SK-N-SH (cell line): ENCODE results near the gene TXNDC2. TPM values are rescaled to one million over a fixed set of nuclear protein-coding genes. Genes with fewer than 3 reads are reported as not detected.

ENCODE experiments used
- CTCF ChIA-PET: fragments of 300-600, 350-600 bp; formaldehyde crosslinking; extraction: SDS; loops from one replicate; lab custom pipeline; 2021; lab: Yijun Ruan, JAX
- POLR2A ChIA-PET: fragments of 350-600 bp; sonication (Branson Sonifier 250); formaldehyde crosslinking; extraction: SDS; loops from one replicate; lab custom pipeline; 2020; ENCODE audit warnings: antibody characterized with exemption, inconsistent platforms; lab: Yijun Ruan, JAX
- DNase-seq: peaks from one replicate; pipeline ENCODE4 v3.0.0; 2012
- H2AFZ ChIP-seq: fragments of 200-600 bp; sonication (generic); 2 replicates; pipeline ENCODE4 v1.8.1; 2016; ENCODE audit warnings: antibody characterized with exemption, mild to moderate bottlenecking, low read depth
- H3F3A ChIP-seq: fragments of 200-600 bp; sonication (generic); replicated peaks from 2 replicates; pipeline ENCODE3; 2016; ENCODE audit warnings: antibody characterized with exemption, mild to moderate bottlenecking; ENCODE audit not compliant: insufficient read depth
- H3K27ac ChIP-seq, 2 experiments: fragments of 200-500 bp in 1 of 2; fragments of 200-600 bp in 1 of 2; sonication (Bioruptor generic) in 1 of 2; sonication (generic), shearing (Covaris generic) in 1 of 2; 2 replicates each; pipeline versions ENCODE4 v1.5.1 to v1.6.1; 2014 to 2016; ENCODE audit warnings: low read depth in 2 of 2, inconsistent platforms in 1 of 2, low read length in 1 of 2, mild to moderate bottlenecking in 1 of 2, mixed read lengths in 1 of 2
- H3K27me3 ChIP-seq: fragments of 200-600 bp; sonication (generic), shearing (Covaris generic); 2 replicates; pipeline ENCODE4 v1.6.1; 2016; ENCODE audit warnings: mixed run types; ENCODE audit not compliant: insufficient read depth
- H3K36me3 ChIP-seq, 2 experiments: fragments of 200-500 bp in 1 of 2; fragments of 200-600 bp in 1 of 2; sonication (Bioruptor generic) in 1 of 2; sonication (generic) in 1 of 2; replicated peaks in 1 of 2; 2 replicates each; pipeline versions ENCODE3 to v1.5.1; 2014 to 2016; ENCODE audit warnings: low read length in 1 of 2, mild to moderate bottlenecking in 1 of 2; ENCODE audit not compliant: insufficient read depth in 2 of 2, control insufficient read depth in 1 of 2
- H3K4me1 ChIP-seq, 2 experiments: fragments of 200-500 bp in 1 of 2; fragments of 200-600 bp in 1 of 2; sonication (Bioruptor generic) in 1 of 2; sonication (generic), shearing (Covaris generic) in 1 of 2; 2 replicates each; pipeline versions ENCODE4 v1.5.1 to v1.6.1; 2014 to 2016; ENCODE audit warnings: low read depth in 1 of 2, low read length in 1 of 2, mixed run types in 1 of 2; ENCODE audit not compliant: insufficient read depth in 2 of 2, control insufficient read depth in 1 of 2
- H3K4me2 ChIP-seq: fragments of 200-600 bp; sonication (generic), shearing (Covaris generic); 2 replicates; pipeline ENCODE4 v1.6.1; 2017; ENCODE audit warnings: mixed run types
- H3K4me3 ChIP-seq, 2 experiments: fragments of 200-500 bp in 1 of 2; fragments of 200-600 bp in 1 of 2; sonication (Bioruptor generic) in 1 of 2; sonication (generic), shearing (Covaris generic) in 1 of 2; 2 replicates each; pipeline versions ENCODE4 v1.5.1 to v1.8.1; 2014 to 2016; ENCODE audit warnings: low read depth in 2 of 2, inconsistent platforms in 1 of 2, low read length in 1 of 2, mild to moderate bottlenecking in 1 of 2, mixed read lengths in 1 of 2, moderate library complexity in 1 of 2
- H3K79me2 ChIP-seq: fragments of 200-600 bp; sonication (generic); 2 replicates; pipeline ENCODE4 v1.8.1; 2017; ENCODE audit warnings: mild to moderate bottlenecking; ENCODE audit not compliant: insufficient read depth
- H3K9ac ChIP-seq: fragments of 200-600 bp; sonication (generic); 2 replicates; pipeline ENCODE4 v1.6.1; 2017; ENCODE audit warnings: mixed run types
- H3K9me2 ChIP-seq: fragments of 200-600 bp; sonication (generic); 2 replicates; pipeline ENCODE4 v1.6.1; 2017; ENCODE audit warnings: mixed run types
- H3K9me3 ChIP-seq: fragments of 200-600 bp; sonication (generic); 2 replicates; pipeline ENCODE4 v1.6.1; 2017; ENCODE audit warnings: mixed run types, mild to moderate bottlenecking, moderate library complexity
- H4K20me1 ChIP-seq: fragments of 200-600 bp; sonication (generic); 2 replicates; pipeline ENCODE4 v1.6.1; 2017; ENCODE audit warnings: mild to moderate bottlenecking, mixed run types; ENCODE audit not compliant: insufficient read depth
- CHD2 ChIP-seq: fragments of 150-350 bp; IDR thresholded peaks from 2 replicates; pipeline ENCODE4 v1.6.1; 2018; ENCODE audit warnings: low read length; ENCODE audit not compliant: partially characterized antibody
- FOSL2 ChIP-seq: IDR thresholded peaks from 2 replicates; pipeline ENCODE4 v1.4.0; 2012; ENCODE audit warnings: low read depth, mild to moderate bottlenecking, moderate library complexity, borderline replicate concordance
- FOXJ3 ChIP-seq: sonication (generic); formaldehyde crosslinking; IDR thresholded peaks from 2 replicates; pipeline ENCODE4 v1.5.1; 2020; ENCODE audit warnings: mild to moderate bottlenecking, missing genetic modification reagents
- JUND ChIP-seq: IDR thresholded peaks from 2 replicates; pipeline ENCODE4 v1.4.0; 2012
- MAX ChIP-seq: IDR thresholded peaks from 2 replicates; pipeline ENCODE4 v1.4.0; 2012; ENCODE audit warnings: low read depth
- MXI1 ChIP-seq: IDR thresholded peaks from 2 replicates; pipeline ENCODE4 v1.6.1; 2012; ENCODE audit warnings: mild to moderate bottlenecking, low read depth, low read length, improper control_type of control experiment
- NFIC ChIP-seq: IDR thresholded peaks from 2 replicates; pipeline ENCODE4 v1.4.0; 2012; ENCODE audit warnings: borderline replicate concordance
- PBX3 ChIP-seq: IDR thresholded peaks from 2 replicates; pipeline ENCODE4; 2012
- POLR2AphosphoS5 ChIP-seq: IDR thresholded peaks from 2 replicates; pipeline ENCODE4 v1.6.1; 2012; ENCODE audit warnings: low read depth, low read length
- RCOR1 ChIP-seq: fragments of 150-350 bp; IDR thresholded peaks from 2 replicates; pipeline ENCODE4 v1.6.1; 2017; ENCODE audit warnings: antibody characterized with exemption, low read length
- RFX5 ChIP-seq: IDR thresholded peaks from 2 replicates; pipeline ENCODE4 v1.6.1; 2012; ENCODE audit warnings: mild to moderate bottlenecking, improper control_type of control experiment, low read length
- RXRA ChIP-seq: IDR thresholded peaks from 2 replicates; pipeline ENCODE4 v1.4.0; 2012; ENCODE audit warnings: low read depth, mild to moderate bottlenecking, borderline replicate concordance
- SIN3A ChIP-seq: IDR thresholded peaks from 2 replicates; pipeline ENCODE4 v1.6.1; 2012; ENCODE audit warnings: low read depth, mild to moderate bottlenecking, low read length, moderate library complexity, borderline replicate concordance
- USF1 ChIP-seq: IDR thresholded peaks from 2 replicates; pipeline ENCODE4 v1.4.0; 2012; ENCODE audit warnings: low read depth, borderline replicate concordance
- WGBS: methylation state at CpG from one replicate; pipeline ENCODE4 v1.1.6; 2017; ENCODE audit warnings: low lambda C conversion rate; 5-methylcytosine and 5-hydroxymethylcytosine counted together
- polyA plus RNA-seq, 3 experiments: library from polyadenylated mRNA; depleted of rRNA; stranded (reverse); fragments of >200 nt; gene quantifications; 2 replicates each; pipeline ENCODE4 v1.2.3, GENCODE V29; 2012
- TF ChIP-seq, protein P1 (sequence below): IDR thresholded peaks from 2 replicates; pipeline ENCODE4 v1.4.0; 2012; ENCODE audit warnings: low read depth, borderline replicate concordance

TXNDC2 gene
- polyA plus RNA-seq, 1 of the 3 experiments (the other 2 are of a cell fraction), result 0.07 TPM

- Histone ChIP-seq H3K79me2 (peaks cover 100% of the 10 kb centered on the region), H2AFZ (no peak overlapping the region), H3K4me3 (no peak overlapping the region), H3F3A (peaks cover 26% of the 10 kb centered on the region), H3K27me3 (no peaks in the 10 kb centered on the region), H4K20me1 (peaks cover 92% of the 10 kb centered on the region), H3K9ac (no peak overlapping the region), H3K9me2 (no peaks in the 10 kb centered on the region), H3K36me3 (peaks cover 12 to 33% of the 10 kb centered on the region in 2 experiments), H3K9me3 (no peaks in the 10 kb centered on the region), H3K4me2 (no peak overlapping the region), H3K27ac (no peak overlapping the region), H3K4me1 (peaks cover 3 to 39% of the 10 kb centered on the region in 2 experiments; a peak in 3 of 4 replicates)
- TF ChIP-seq FOXJ3 (CRISPR knock-in tag) (no peak), MXI1 (no peak), RFX5 (no peak), NFIC (no peak), RCOR1 (no peak), MAX (no peak), JUND (no peak), RXRA (no peak), CHD2 (no peak), PBX3 (no peak), SIN3A (no peak), POLR2AphosphoS5 (no peak), FOSL2 (no peak), USF1 (no peak)
- TF ChIP-seq, protein P1, sequence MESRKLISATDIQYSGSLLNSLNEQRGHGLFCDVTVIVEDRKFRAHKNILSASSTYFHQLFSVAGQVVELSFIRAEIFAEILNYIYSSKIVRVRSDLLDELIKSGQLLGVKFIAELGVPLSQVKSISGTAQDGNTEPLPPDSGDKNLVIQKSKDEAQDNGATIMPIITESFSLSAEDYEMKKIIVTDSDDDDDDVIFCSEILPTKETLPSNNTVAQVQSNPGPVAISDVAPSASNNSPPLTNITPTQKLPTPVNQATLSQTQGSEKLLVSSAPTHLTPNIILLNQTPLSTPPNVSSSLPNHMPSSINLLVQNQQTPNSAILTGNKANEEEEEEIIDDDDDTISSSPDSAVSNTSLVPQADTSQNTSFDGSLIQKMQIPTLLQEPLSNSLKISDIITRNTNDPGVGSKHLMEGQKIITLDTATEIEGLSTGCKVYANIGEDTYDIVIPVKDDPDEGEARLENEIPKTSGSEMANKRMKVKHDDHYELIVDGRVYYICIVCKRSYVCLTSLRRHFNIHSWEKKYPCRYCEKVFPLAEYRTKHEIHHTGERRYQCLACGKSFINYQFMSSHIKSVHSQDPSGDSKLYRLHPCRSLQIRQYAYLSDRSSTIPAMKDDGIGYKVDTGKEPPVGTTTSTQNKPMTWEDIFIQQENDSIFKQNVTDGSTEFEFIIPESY, result no peak
- CTCF ChIA-PET, result interaction anchor here (1.2 to 1.3 kb wide), 2 partner anchors 16 to 22 kb away, joined by 4 to 5 read pairs; partner anchors contain the start of gene VAPA
- WGBS, result 96% methylated on average over 3 of the region's 3 CpGs
- POLR2A ChIA-PET, result no interaction called here
- DNase-seq, result no peak
Measured at GRCh38 chr18:9930299-9930884, 44.6 kb downstream of the TXNDC2 start.
